H1 (cell line): ENCODE data around the gene UFD1. TPM values are rescaled to one million over a fixed set of nuclear protein-coding genes. Genes with fewer than 3 reads are reported as not detected.

Experiments
- CTCF ChIA-PET: fragments of 300-600 bp; sonication (Branson Sonifier 250); formaldehyde crosslinking; loops from one replicate; lab custom pipeline; 2021; ENCODE audit not compliant: partially characterized antibody; lab: Charles Lee
- POLR2A ChIA-PET: fragments of 300-600 bp; sonication (Branson Sonifier 250); formaldehyde crosslinking; loops from one replicate; lab custom pipeline; 2021; ENCODE audit warnings: inconsistent platforms; ENCODE audit not compliant: partially characterized antibody; lab: Charles Lee
- DNase-seq, 2 experiments: peaks; one replicate each; pipeline versions ENCODE4 v3.0.0 to v3.0.0-alpha.2; 2010 to 2022; ENCODE audit warnings: low spot score in 2 of 2, low read depth in 1 of 2, mixed read lengths in 1 of 2
- FAIRE-seq: peaks from 2 replicates; lab custom pipeline; 2011; peaks lifted over from hg19 to GRCh38; lab: Jason Lieb, UNC
- H2AFZ ChIP-seq: 2 replicates; pipeline ENCODE4 v1.8.1; 2012; ENCODE audit warnings: low read length, inconsistent platforms
- H2AK5ac ChIP-seq: 2 replicates; pipeline ENCODE4 v1.6.1; 2013; ENCODE audit warnings: low read depth, low read length
- H2BK120ac ChIP-seq: replicated peaks from 2 replicates; pipeline ENCODE3; 2013; ENCODE audit warnings: low read depth, low read length, inconsistent platforms
- H2BK12ac ChIP-seq: 2 replicates; pipeline ENCODE4 v1.6.1; 2013; ENCODE audit warnings: low read depth, low read length
- H2BK15ac ChIP-seq: 2 replicates; pipeline ENCODE4 v1.6.1; 2013; ENCODE audit warnings: low read length
- H2BK20ac ChIP-seq: 2 replicates; pipeline ENCODE4 v1.6.1; 2013; ENCODE audit warnings: low read length
- H2BK5ac ChIP-seq: 2 replicates; pipeline ENCODE4 v1.6.1; 2013; ENCODE audit warnings: low read depth, low read length
- H3K14ac ChIP-seq: 2 replicates; pipeline ENCODE4 v1.6.1; 2013; ENCODE audit warnings: inconsistent platforms; ENCODE audit not compliant: insufficient read length
- H3K18ac ChIP-seq: 2 replicates; pipeline ENCODE4 v1.6.1; 2013; ENCODE audit warnings: low read length; ENCODE audit errors: extremely low read depth
- H3K23ac ChIP-seq: 2 replicates; pipeline ENCODE4 v1.6.1; 2013; ENCODE audit warnings: inconsistent platforms; ENCODE audit not compliant: insufficient read length
- H3K23me2 ChIP-seq: 2 replicates; pipeline ENCODE4 v1.6.1; 2013; ENCODE audit warnings: low read depth, low read length
- H3K27ac ChIP-seq: 2 replicates; pipeline ENCODE4 v1.6.1; 2011; ENCODE audit warnings: low read depth, low read length, inconsistent platforms
- H3K27me3 ChIP-seq, 4 experiments: replicated peaks in 1 of 4; 1 replicate in 1 of 4; 2 replicates in 3 of 4; pipeline versions ENCODE4 v1.6.1 to v1.8.1; 2011 to 2013; ENCODE audit warnings: low read length in 3 of 4, mild to moderate bottlenecking in 3 of 4, inconsistent platforms in 2 of 4, mixed read lengths in 2 of 4, moderate library complexity in 1 of 4; ENCODE audit not compliant: control insufficient read depth in 3 of 4, insufficient read depth in 3 of 4; ENCODE audit errors: extremely low read depth in 1 of 4
- H3K36me3 ChIP-seq, 4 experiments: 2 replicates each; pipeline versions ENCODE4 v1.6.1 to v1.8.1; 2011 to 2013; ENCODE audit warnings: mild to moderate bottlenecking in 4 of 4, low read length in 3 of 4, moderate library complexity in 2 of 4, control low read depth in 1 of 4, inconsistent platforms in 1 of 4; ENCODE audit not compliant: insufficient read depth in 4 of 4, control insufficient read depth in 2 of 4
- H3K4ac ChIP-seq: replicated peaks from 2 replicates; pipeline ENCODE3; 2013; ENCODE audit warnings: low read length, low read depth, mixed read lengths, inconsistent platforms; ENCODE audit not compliant: insufficient read length
- H3K4me1 ChIP-seq, 4 experiments: replicated peaks in 1 of 4; 1 replicate in 1 of 4; 2 replicates in 3 of 4; pipeline versions ENCODE4 v1.6.1 to v1.8.1; 2011 to 2013; ENCODE audit warnings: low read length in 3 of 4, inconsistent platforms in 2 of 4, mixed read lengths in 1 of 4; ENCODE audit not compliant: insufficient read depth in 4 of 4, control insufficient read depth in 3 of 4
- H3K4me2 ChIP-seq, 2 experiments: 2 replicates each; pipeline versions ENCODE4 v1.6.1 to v1.8.1; 2011 to 2013; ENCODE audit warnings: low read depth in 2 of 2, low read length in 2 of 2, control low read depth in 1 of 2, inconsistent platforms in 1 of 2, mild to moderate bottlenecking in 1 of 2; ENCODE audit not compliant: insufficient read depth in 1 of 2
- H3K4me3 ChIP-seq, 4 experiments: fragments of 200-600, 300-600 bp in 1 of 4; sonication (generic), shearing (Covaris generic), sonication (Bioruptor Twin) in 1 of 4; 2 replicates each; pipeline versions ENCODE4 v1.5.1 to v1.8.1; 2011 to 2016; ENCODE audit warnings: low read length in 4 of 4, low read depth in 3 of 4, control low read depth in 2 of 4, inconsistent platforms in 2 of 4, mild to moderate bottlenecking in 2 of 4, mixed read lengths in 1 of 4, moderate library complexity in 1 of 4; ENCODE audit not compliant: insufficient read depth in 2 of 4; ENCODE audit errors: extremely low read depth in 1 of 4
- H3K56ac ChIP-seq: replicated peaks from 2 replicates; pipeline ENCODE3; 2013; ENCODE audit warnings: low read depth, mild to moderate bottlenecking, mixed read lengths, low read length, inconsistent platforms; ENCODE audit not compliant: insufficient read length
- H3K79me1 ChIP-seq: 2 replicates; pipeline ENCODE4 v1.6.1; 2013; ENCODE audit warnings: low read depth, low read length, control low read depth
- H3K79me2 ChIP-seq, 2 experiments: 2 replicates each; pipeline versions ENCODE4 v1.6.1 to v1.8.1; 2012 to 2013; ENCODE audit warnings: low read length in 2 of 2, mild to moderate bottlenecking in 2 of 2, inconsistent platforms in 1 of 2; ENCODE audit not compliant: insufficient read depth in 2 of 2, control insufficient read depth in 1 of 2
- H3K9ac ChIP-seq, 4 experiments: replicated peaks in 1 of 4; 1 replicate in 1 of 4; 2 replicates in 3 of 4; pipeline versions ENCODE4 v1.6.1 to v1.8.1; 2011 to 2013; ENCODE audit warnings: low read depth in 3 of 4, low read length in 3 of 4, control low read depth in 2 of 4, mild to moderate bottlenecking in 2 of 4, moderate library complexity in 2 of 4, inconsistent platforms in 1 of 4; ENCODE audit errors: extremely low read depth in 1 of 4
- H3K9me3 ChIP-seq, 2 experiments: 2 replicates each; pipeline versions ENCODE4 v1.6.1 to v1.8.1; 2012 to 2013; ENCODE audit warnings: mild to moderate bottlenecking in 2 of 2, moderate library complexity in 2 of 2, control low read depth in 1 of 2, inconsistent platforms in 1 of 2, low read depth in 1 of 2, low read length in 1 of 2, mixed read lengths in 1 of 2; ENCODE audit not compliant: insufficient read depth in 2 of 2
- H4K20me1 ChIP-seq, 2 experiments: replicated peaks in 1 of 2; 2 replicates each; pipeline versions ENCODE3 to v1.8.1; 2011 to 2013; ENCODE audit warnings: inconsistent platforms in 2 of 2, low read length in 2 of 2, mild to moderate bottlenecking in 1 of 2; ENCODE audit not compliant: insufficient read depth in 2 of 2, control insufficient read depth in 1 of 2
- H4K5ac ChIP-seq: 2 replicates; pipeline ENCODE4 v1.6.1; 2013; ENCODE audit warnings: low read length, low read depth, mixed read lengths, inconsistent platforms; ENCODE audit not compliant: insufficient read length
- H4K8ac ChIP-seq: 2 replicates; pipeline ENCODE4 v1.8.0; 2013; ENCODE audit warnings: mild to moderate bottlenecking, moderate library complexity, low read length, inconsistent platforms; ENCODE audit not compliant: insufficient read depth; ENCODE audit errors: extremely low read depth
- H4K91ac ChIP-seq: replicated peaks from 2 replicates; pipeline ENCODE3; 2013; ENCODE audit warnings: low read length, mixed read lengths, inconsistent platforms; ENCODE audit not compliant: insufficient read length
- CBX5 ChIP-seq: fragments of 300-800, 300-1000 bp; sonication (generic); IDR thresholded peaks from 2 replicates; pipeline ENCODE4 v1.7.1; 2016; ENCODE audit warnings: antibody characterized with exemption, low read length, low read depth
- CEBPB ChIP-seq: IDR thresholded peaks from 2 replicates; pipeline ENCODE4 v1.6.1; 2012; ENCODE audit warnings: low read depth, low read length
- CREB1 ChIP-seq: IDR thresholded peaks from 2 replicates; pipeline ENCODE4 v1.6.1; 2012; ENCODE audit warnings: inconsistent platforms
- E2F6 ChIP-seq: IDR thresholded peaks from 2 replicates; pipeline ENCODE4 v1.6.1; 2012; ENCODE audit warnings: inconsistent platforms
- EZH2 ChIP-seq: fragments of 200-600 bp; sonication (generic); IDR thresholded peaks from 2 replicates; pipeline ENCODE4 v1.7.1; 2012; ENCODE audit warnings: low read depth, mild to moderate bottlenecking, moderate library complexity, low read length, inconsistent platforms; ENCODE audit not compliant: severe bottlenecking
- KDM4A ChIP-seq: IDR thresholded peaks from one replicate; pipeline ENCODE4 v1.7.1; 2012; ENCODE audit warnings: low read depth, mild to moderate bottlenecking, moderate library complexity, low read length, inconsistent platforms; ENCODE audit not compliant: severe bottlenecking
- NANOG ChIP-seq: IDR thresholded peaks from 2 replicates; pipeline ENCODE4 v1.6.1; 2011; ENCODE audit warnings: low read length, low read depth, mild to moderate bottlenecking, inconsistent platforms; ENCODE audit not compliant: insufficient read depth, poor library complexity, severe bottlenecking
- RNF2 ChIP-seq: fragments of 200-900, 300-1000 bp; sonication (generic); IDR thresholded peaks from 2 replicates; pipeline ENCODE4 v1.7.1; 2016; ENCODE audit warnings: borderline replicate concordance, low read depth, mild to moderate bottlenecking, antibody characterized with exemption, low read length; ENCODE audit not compliant: poor library complexity, severe bottlenecking; ENCODE audit errors: missing control alignments
- SP1 ChIP-seq: IDR thresholded peaks from 2 replicates; pipeline ENCODE4 v1.6.1; 2011; ENCODE audit warnings: low read depth, low read length
- SRF ChIP-seq: IDR thresholded peaks from 2 replicates; pipeline ENCODE4 v1.6.1; 2011; ENCODE audit warnings: mild to moderate bottlenecking, low read depth, low read length, moderate library complexity
- SUZ12 ChIP-seq: fragments of 200-600 bp; sonication (generic); IDR thresholded peaks from 2 replicates; pipeline ENCODE4 v1.6.1; 2012; ENCODE audit warnings: mild to moderate bottlenecking, inconsistent platforms, low read length, moderate library complexity, mixed read lengths
- TCF12 ChIP-seq: IDR thresholded peaks from 2 replicates; pipeline ENCODE4 v1.6.1; 2011; ENCODE audit warnings: low read depth, mild to moderate bottlenecking, low read length
- TEAD4 ChIP-seq: IDR thresholded peaks from 2 replicates; pipeline ENCODE4 v1.6.1; 2012; ENCODE audit warnings: low read depth, low read length, inconsistent platforms, mixed read lengths
- YY1 ChIP-seq: IDR thresholded peaks from 2 replicates; pipeline ENCODE4 v1.6.1; 2011; ENCODE audit warnings: low read depth, mild to moderate bottlenecking, low read length
- WGBS, 2 experiments: shearing (Covaris generic) in 1 of 2; methylation state at CpG; one replicate each; pipeline versions ENCODE4 v1.1.6 to v1.1.7; 2013 to 2015; ENCODE audit warnings: low lambda C conversion rate in 2 of 2, mixed read lengths in 2 of 2, inconsistent platforms in 1 of 2, low coverage in 1 of 2, missing lambda C conversion rate in 1 of 2; ENCODE audit not compliant: insufficient replicate concordance in 2 of 2, insufficient coverage in 1 of 2, insufficient read length in 1 of 2; ENCODE audit errors: extremely low coverage in 1 of 2, missing lambda C conversion rate in 1 of 2; 5-methylcytosine and 5-hydroxymethylcytosine counted together
- polyA plus RNA-seq, 7 experiments: library from polyadenylated mRNA; depleted of rRNA in 3 of 7; stranded (reverse) in 5 of 7; unstranded in 2 of 7; fragments of >200 nt in 5 of 7; fragments of 200-250 nt in 2 of 7; gene quantifications; 1 replicate in 5 of 7; 2 replicates in 1 of 7; 4 replicates in 1 of 7; pipeline versions ENCODE4 v1.2.1 to v1.2.3, GENCODE V29; 2011 to 2013; ENCODE audit warnings: missing spikeins in 2 of 7, mixed read lengths in 2 of 7
- total RNA-seq: library from RNA; stranded (reverse); fragmentation: NEBNext Ultra II Directional; extraction: Animal tissue kit (Norgen Biotek cat#: 25700); gene quantifications from 2 replicates; pipeline ENCODE4 v1.2.1, GENCODE V29; 2021

Gene UFD1
- total and polyA plus RNA-seq, 2 of the 8 experiments (the other 6 are each of a cell fraction or from before 2014, with no cell fraction given): 74.6 to 116 TPM

GRCh38 chr22:19526702-19527111 lies 47.7 kb upstream of the UFD1 start:
- no peaks in the 10 kb centered on the region for H3K36me3 ChIP-seq
- CTCF ChIA-PET: interaction anchor here (0.7 to 1.3 kb wide), 3 partner anchors 23 to 105 kb away, joined by 3 to 4 read pairs (median 3); no protein-coding TSS in a partner anchor
- FAIRE-seq: no peak
- no peak for TF ChIP-seq SRF
- TF ChIP-seq CBX5: no peak
- no peak for TF ChIP-seq KDM4A
- no peak for TF ChIP-seq EZH2
- no peak for TF ChIP-seq YY1
- no peak for TF ChIP-seq E2F6
- no peak for TF ChIP-seq CEBPB
- no peak for TF ChIP-seq SP1
- TF ChIP-seq CREB1: no peak
- no peak for TF ChIP-seq SUZ12
- no peak for TF ChIP-seq TCF12
- TF ChIP-seq NANOG: no peak
- TF ChIP-seq RNF2: no peak
- no peak for TF ChIP-seq TEAD4

More at GRCh38 chr22:19526702-19527111, 47.7 kb upstream of the UFD1 start:
- POLR2A ChIA-PET: interaction anchor here (1.5 kb wide), 1 partner anchor 13 kb away, joined by 3 read pairs; no protein-coding TSS in a partner anchor
- DNase-seq: no peak
- Histone ChIP-seq H3K4ac (no peak overlapping the region), H3K9me3 (no peaks in the 10 kb centered on the region), H3K23me2 (peaks cover 16% of the 10 kb centered on the region; the same call in 1 of the 2 replicates), H3K56ac (no peak overlapping the region), H2AK5ac (no peak overlapping the region), H3K27ac (no peak overlapping the region), H3K79me1 (no peaks in the 10 kb centered on the region), H3K23ac (no peak overlapping the region), H3K27me3 (peaks cover 0 to 41% (median 33%) of the 10 kb centered on the region in 4 experiments; a peak in 6 of 7 replicates), H2BK15ac (no peak overlapping the region), H4K91ac (no peak overlapping the region), H4K5ac (no peak overlapping the region), H2BK12ac (no peak overlapping the region), H3K4me3 (no peak overlapping the region), H3K14ac (no peak overlapping the region), H3K4me1 (peaks cover 0 to 15% (median 13%) of the 10 kb centered on the region in 4 experiments; a peak in 6 of 7 replicates), H2AFZ (no peak overlapping the region), H3K4me2 (no peak overlapping the region), H4K20me1 (peaks cover 0 to 14% of the 10 kb centered on the region in 2 experiments), H2BK120ac (no peak overlapping the region), H2BK5ac (no peak overlapping the region; the same call in 1 of the 2 replicates), H3K9ac (no peak overlapping the region), H3K18ac (no peak overlapping the region), H4K8ac (no peak overlapping the region), H2BK20ac (no peak overlapping the region), H3K79me2 (no peaks in the 10 kb centered on the region)
- WGBS, 2 experiments: 86% methylated on average over 7 of the region's 7 CpGs; no CpG with 5 or more reads in 1 of the 2 experiments
